ENCODE results near the gene TRMT1.

The TRMT1 gene

DNA sequence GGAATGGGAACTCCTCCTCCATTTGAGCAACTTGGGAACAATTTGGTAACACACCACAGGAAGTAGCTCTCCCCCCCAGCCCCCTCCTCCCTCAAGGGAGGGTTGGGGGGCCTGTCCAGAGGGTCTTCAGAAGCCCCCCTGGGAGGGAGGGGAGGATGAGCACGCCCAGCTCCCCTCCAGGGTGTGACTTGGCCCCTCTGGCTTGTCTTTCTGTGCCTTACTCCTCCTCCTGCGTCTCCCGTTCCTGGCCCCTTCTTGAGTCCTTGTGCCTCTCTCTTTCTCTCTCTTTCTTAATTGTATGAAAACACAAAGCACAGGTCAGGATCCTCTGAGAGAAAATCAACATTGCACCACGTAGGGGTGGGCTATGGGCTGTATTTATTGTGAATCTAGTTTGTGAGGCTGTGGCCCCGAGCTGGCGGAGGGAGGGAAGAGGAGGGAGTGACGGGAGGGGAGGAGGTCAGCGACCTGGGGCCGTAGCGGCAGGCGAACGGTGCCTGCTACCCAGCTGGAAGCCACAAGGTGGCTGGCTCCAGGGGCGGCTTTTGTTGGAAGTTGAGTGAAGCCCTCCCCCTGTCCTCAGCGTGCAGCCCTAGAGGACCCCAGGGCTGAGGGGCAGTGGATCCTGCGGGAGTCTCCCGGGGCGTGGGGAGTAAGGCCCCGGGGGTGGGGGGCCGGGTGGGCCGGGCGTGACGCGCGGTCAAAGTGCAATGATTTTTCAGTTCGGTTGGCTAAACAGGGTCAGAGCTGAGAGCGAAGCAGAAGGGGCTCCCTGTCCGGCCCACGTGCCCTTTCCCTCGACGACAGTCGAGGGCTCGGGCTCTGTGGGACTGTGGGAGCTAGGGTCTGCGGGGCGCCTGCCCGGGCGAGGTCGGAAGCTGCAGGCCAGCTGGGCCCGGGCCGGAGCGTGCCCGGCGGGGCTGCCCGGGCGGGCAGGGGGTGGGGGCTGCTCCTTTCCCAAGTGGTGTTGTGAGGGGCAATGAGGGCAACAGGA, 20.3 kb downstream of the TRMT1 start:
- Histone ChIP-seq H3K9ac (ENCODE audit: low read length) (no peak overlapping the region), H3K79me1 (replicated peaks; ENCODE audit: low read length, poor library complexity, severe bottlenecking) (no peaks in the 10 kb centered on the region), H3K14ac (ENCODE audit: low read length in 2 of 2) (no peak overlapping the region), H4K8ac (ENCODE audit: low read length) (no peak overlapping the region), H3K4me1 (ENCODE audit: control insufficient read depth, insufficient read depth, low read depth, low read length) (peaks cover 53% of the 10 kb centered on the region), H2AFZ (ENCODE audit: low read depth, low read length) (no peak overlapping the region), H3K4me2 (ENCODE audit: low read length, poor library complexity, severe bottlenecking) (no peak overlapping the region), H3K4me3 (ENCODE audit: insufficient read depth in 1 of 2, low read depth in 1 of 2, low read length in 2 of 2) (no peak overlapping the region), H3K9me3 (ENCODE audit: control insufficient read depth, low read length) (no peaks in the 10 kb centered on the region), H3K4ac (ENCODE audit: low read depth in 1 of 2, low read length in 2 of 2) (no peak overlapping the region), H3K36me3 (ENCODE audit: control insufficient read depth in 1 of 2, insufficient read depth in 2 of 2, low read depth in 1 of 2, low read length in 2 of 2) (peaks cover 3 to 32% of the 10 kb centered on the region in 2 experiments), H3K23ac (ENCODE audit: low read length in 2 of 2) (peak overlapping the region in 1 of 2 experiments; percentile 27), H3K27ac (ENCODE audit: low read length, poor library complexity, severe bottlenecking) (no peak overlapping the region), H2BK12ac (ENCODE audit: low read length in 2 of 2) (no peak overlapping the region), H2AK5ac (ENCODE audit: low read length, severe bottlenecking) (no peak overlapping the region), H3K27me3 (ENCODE audit: control insufficient read depth in 1 of 2, insufficient read depth in 1 of 2, low read length in 2 of 2) (peaks cover 0 to 58% of the 10 kb centered on the region in 2 experiments), H4K91ac (ENCODE audit: low read length) (peak overlapping the region; percentile 28), H2BK15ac (ENCODE audit: low read depth, poor library complexity, severe bottlenecking) (no peak overlapping the region), H3K18ac (ENCODE audit: low read depth in 1 of 2, low read length in 2 of 2) (no peak overlapping the region), H2BK5ac (ENCODE audit: low read depth, low read length, poor library complexity, severe bottlenecking) (no peak overlapping the region), H2BK120ac (ENCODE audit: low read depth, low read length) (no peak overlapping the region)
- 3% methylated on average over 28 of the region's 44 CpGs for WGBS
- DNase-seq = peak; percentile 36

DNA sequence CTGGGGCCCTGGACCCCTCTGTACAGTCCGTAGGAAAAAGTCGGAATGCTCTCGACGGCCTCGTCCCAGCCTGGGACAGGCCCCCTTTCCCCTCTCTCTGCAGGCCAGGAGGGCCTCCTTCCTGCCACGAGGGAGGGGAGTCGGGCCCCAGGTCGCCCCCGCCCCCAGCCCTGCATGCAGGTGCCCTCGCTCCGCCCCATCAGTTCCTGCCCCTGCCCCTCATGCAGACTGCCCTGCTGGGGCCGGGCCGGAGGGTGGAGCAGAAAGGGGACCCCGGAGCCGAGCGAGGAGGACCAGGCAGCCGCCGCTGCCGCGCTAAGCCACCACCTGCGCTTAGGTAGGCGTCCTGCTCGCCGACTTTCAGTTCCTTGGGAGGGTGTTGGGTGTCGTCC, 21.2 kb downstream of the TRMT1 start:
- no peak overlapping the region for H4K8ac ChIP-seq (ENCODE audit: low read length)

DNA sequence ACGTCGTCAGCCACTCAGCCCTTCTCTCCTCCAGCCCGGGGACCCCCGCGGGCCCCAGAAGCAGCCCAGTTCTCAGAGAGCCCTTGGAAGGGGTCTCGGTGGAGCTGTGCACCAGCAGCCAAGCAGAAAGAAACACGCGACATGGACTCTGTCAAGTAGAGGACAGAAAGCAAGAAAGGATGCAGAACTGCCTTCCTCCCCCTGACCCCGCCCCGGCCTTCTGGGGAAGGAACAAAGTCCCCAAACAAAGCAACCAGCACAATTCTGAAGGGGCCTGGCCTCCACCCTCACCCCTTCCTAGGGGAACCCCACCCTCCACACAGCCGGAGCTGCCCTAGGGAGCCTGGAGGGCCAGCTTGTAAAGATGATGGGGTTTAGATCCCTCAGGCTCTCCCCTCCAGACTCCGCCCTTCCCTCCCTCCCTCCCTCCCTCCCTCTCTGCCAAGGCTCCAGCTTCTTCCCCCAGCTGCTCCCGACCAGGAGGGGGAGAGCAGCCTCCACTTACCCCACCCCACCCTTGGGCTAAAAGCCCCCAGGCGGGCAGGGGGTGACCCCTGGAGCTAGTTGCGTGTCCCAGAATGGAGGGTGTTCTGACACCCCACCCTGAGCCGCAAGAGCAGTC, 21.7 kb downstream of the TRMT1 start:
- no peak overlapping the region for H3K23ac ChIP-seq (ENCODE audit: low read length in 2 of 2)
- H3K36me3 ChIP-seq (ENCODE audit: control insufficient read depth in 1 of 2, insufficient read depth in 2 of 2, low read depth in 1 of 2, low read length in 2 of 2) = peaks cover 0 to 44% of the 10 kb centered on the region in 2 experiments
- no peak overlapping the region for H3K4ac ChIP-seq (ENCODE audit: low read depth in 1 of 2, low read length in 2 of 2)
- H3K4me2 ChIP-seq (ENCODE audit: low read length, poor library complexity, severe bottlenecking) = no peak overlapping the region
- no peak overlapping the region for H3K9ac ChIP-seq (ENCODE audit: low read length)
- H2BK5ac ChIP-seq (ENCODE audit: low read depth, low read length, poor library complexity, severe bottlenecking) = no peak overlapping the region
- peaks cover 57% of the 10 kb centered on the region for H3K4me1 ChIP-seq (ENCODE audit: control insufficient read depth, insufficient read depth, low read depth, low read length)
- H2BK12ac ChIP-seq (ENCODE audit: low read length in 2 of 2) = no peak overlapping the region
- no peak overlapping the region for H3K14ac ChIP-seq (ENCODE audit: low read length in 2 of 2)
- H3K27me3 ChIP-seq (ENCODE audit: control insufficient read depth in 1 of 2, insufficient read depth in 1 of 2, low read length in 2 of 2) = peaks cover 0 to 57% of the 10 kb centered on the region in 2 experiments
- H3K4me3 ChIP-seq (ENCODE audit: insufficient read depth in 1 of 2, low read depth in 1 of 2, low read length in 2 of 2) = no peak overlapping the region
- DNase-seq = no peak
- no peak overlapping the region for H3K18ac ChIP-seq (ENCODE audit: low read depth in 1 of 2, low read length in 2 of 2)
- no peak overlapping the region for H4K91ac ChIP-seq (ENCODE audit: low read length)
- no peaks in the 10 kb centered on the region for H3K79me1 ChIP-seq (replicated peaks; ENCODE audit: low read length, poor library complexity, severe bottlenecking)
- no peak overlapping the region for H3K27ac ChIP-seq (ENCODE audit: low read length, poor library complexity, severe bottlenecking)
- H2BK120ac ChIP-seq (ENCODE audit: low read depth, low read length) = no peak overlapping the region
- H2AFZ ChIP-seq (ENCODE audit: low read depth, low read length) = no peak overlapping the region
- H2BK15ac ChIP-seq (ENCODE audit: low read depth, poor library complexity, severe bottlenecking) = no peak overlapping the region
- no peaks in the 10 kb centered on the region for H3K9me3 ChIP-seq (ENCODE audit: control insufficient read depth, low read length)
- no peak overlapping the region for H2AK5ac ChIP-seq (ENCODE audit: low read length, severe bottlenecking)
- no peak overlapping the region for H4K8ac ChIP-seq (ENCODE audit: low read length)
- WGBS = 7% methylated on average over 16 of the region's 16 CpGs

More for the DNA sequence above, 21.2 kb downstream of the TRMT1 start:
- under 1% methylated on average over 24 of the region's 25 CpGs for WGBS
- no peak for DNase-seq
- no peak overlapping the region for H2BK120ac ChIP-seq (ENCODE audit: low read depth, low read length)
- H3K4me2 ChIP-seq (ENCODE audit: low read length, poor library complexity, severe bottlenecking) = no peak overlapping the region
- H3K23ac ChIP-seq (ENCODE audit: low read length in 2 of 2) = peak overlapping the region in 1 of 2 experiments; percentile 14
- no peak overlapping the region for H2BK5ac ChIP-seq (ENCODE audit: low read depth, low read length, poor library complexity, severe bottlenecking)
- no peaks in the 10 kb centered on the region for H3K79me1 ChIP-seq (replicated peaks; ENCODE audit: low read length, poor library complexity, severe bottlenecking)
- no peaks in the 10 kb centered on the region for H3K9me3 ChIP-seq (ENCODE audit: control insufficient read depth, low read length)
- peaks cover 0 to 58% of the 10 kb centered on the region in 2 experiments for H3K27me3 ChIP-seq (ENCODE audit: control insufficient read depth in 1 of 2, insufficient read depth in 1 of 2, low read length in 2 of 2)
- H3K36me3 ChIP-seq (ENCODE audit: control insufficient read depth in 1 of 2, insufficient read depth in 2 of 2, low read depth in 1 of 2, low read length in 2 of 2) = peaks cover 2 to 39% of the 10 kb centered on the region in 2 experiments
- no peak overlapping the region for H2AK5ac ChIP-seq (ENCODE audit: low read length, severe bottlenecking)
- H2AFZ ChIP-seq (ENCODE audit: low read depth, low read length) = no peak overlapping the region
- H3K14ac ChIP-seq (ENCODE audit: low read length in 2 of 2) = no peak overlapping the region
- no peak overlapping the region for H3K9ac ChIP-seq (ENCODE audit: low read length)
- H3K4me1 ChIP-seq (ENCODE audit: control insufficient read depth, insufficient read depth, low read depth, low read length) = peaks cover 57% of the 10 kb centered on the region
- no peak overlapping the region for H2BK12ac ChIP-seq (ENCODE audit: low read length in 2 of 2)
- H3K18ac ChIP-seq (ENCODE audit: low read depth in 1 of 2, low read length in 2 of 2) = no peak overlapping the region
- no peak overlapping the region for H2BK15ac ChIP-seq (ENCODE audit: low read depth, poor library complexity, severe bottlenecking)
- H3K27ac ChIP-seq (ENCODE audit: low read length, poor library complexity, severe bottlenecking) = no peak overlapping the region
- H3K4me3 ChIP-seq (ENCODE audit: insufficient read depth in 1 of 2, low read depth in 1 of 2, low read length in 2 of 2) = no peak overlapping the region
- no peak overlapping the region for H3K4ac ChIP-seq (ENCODE audit: low read depth in 1 of 2, low read length in 2 of 2)
- H4K91ac ChIP-seq (ENCODE audit: low read length) = no peak overlapping the region

GRCh38 chr19:13094106-13094504, 22.4 kb downstream of the TRMT1 start:
- H3K18ac ChIP-seq (ENCODE audit: low read depth in 1 of 2, low read length in 2 of 2) = no peak overlapping the region

More at GRCh38 chr19:13094106-13094504, 22.4 kb downstream of the TRMT1 start:
- Histone ChIP-seq H3K4me2 (ENCODE audit: low read length, poor library complexity, severe bottlenecking) (no peak overlapping the region), H3K4me1 (ENCODE audit: control insufficient read depth, insufficient read depth, low read depth, low read length) (peaks cover 53% of the 10 kb centered on the region), H3K9me3 (ENCODE audit: control insufficient read depth, low read length) (no peaks in the 10 kb centered on the region), H2AFZ (ENCODE audit: low read depth, low read length) (no peak overlapping the region), H2BK12ac (ENCODE audit: low read length in 2 of 2) (no peak overlapping the region), H2AK5ac (ENCODE audit: low read length, severe bottlenecking) (no peak overlapping the region), H4K91ac (ENCODE audit: low read length) (no peak overlapping the region), H3K79me1 (replicated peaks; ENCODE audit: low read length, poor library complexity, severe bottlenecking) (no peaks in the 10 kb centered on the region), H2BK5ac (ENCODE audit: low read depth, low read length, poor library complexity, severe bottlenecking) (no peak overlapping the region), H2BK120ac (ENCODE audit: low read depth, low read length) (no peak overlapping the region), H4K8ac (ENCODE audit: low read length) (no peak overlapping the region), H3K23ac (ENCODE audit: low read length in 2 of 2) (no peak overlapping the region), H3K36me3 (ENCODE audit: control insufficient read depth in 1 of 2, insufficient read depth in 2 of 2, low read depth in 1 of 2, low read length in 2 of 2) (peaks cover 0 to 52% of the 10 kb centered on the region in 2 experiments), H3K14ac (ENCODE audit: low read length in 2 of 2) (no peak overlapping the region), H3K4me3 (ENCODE audit: insufficient read depth in 1 of 2, low read depth in 1 of 2, low read length in 2 of 2) (no peak overlapping the region), H3K27me3 (ENCODE audit: control insufficient read depth in 1 of 2, insufficient read depth in 1 of 2, low read length in 2 of 2) (peaks cover 0 to 50% of the 10 kb centered on the region in 2 experiments), H3K4ac (ENCODE audit: low read depth in 1 of 2, low read length in 2 of 2) (no peak overlapping the region), H2BK15ac (ENCODE audit: low read depth, poor library complexity, severe bottlenecking) (no peak overlapping the region), H3K27ac (ENCODE audit: low read length, poor library complexity, severe bottlenecking) (no peak overlapping the region), H3K9ac (ENCODE audit: low read length) (no peak overlapping the region)
- 8% methylated on average over 5 of the region's 5 CpGs for WGBS
- no peak for DNase-seq
